GM12878 (cell line): ENCODE data around the gene CHPF2. TPM values are rescaled to one million over a fixed set of nuclear protein-coding genes. Genes with fewer than 3 reads are reported as not detected.
A peak's percentile ranks its signal among the peaks of the same experiment; 100 is the strongest.

Experiments
- SMC3 ChIP-seq: IDR thresholded peaks from 2 replicates; pipeline ENCODE4 v1.6.1; 2011; ENCODE audit warnings: low read length, improper control_type of control experiment, borderline replicate concordance
- SREBF1 ChIP-seq: IDR thresholded peaks from 2 replicates; pipeline ENCODE4 v1.6.1; 2012; ENCODE audit warnings: mild to moderate bottlenecking, low read length
- TARDBP ChIP-seq: IDR thresholded peaks from 2 replicates; pipeline ENCODE4 v1.6.1; 2016; ENCODE audit warnings: borderline replicate concordance
- microRNA counts: library from miRNA; unstranded; fragments of <30 nt; microRNA quantifications from one replicate; lab custom pipeline; 2016
- polyA plus RNA-seq, 11 experiments: library from polyadenylated mRNA; depleted of rRNA in 4 of 11; unstranded in 6 of 11; stranded (reverse) in 5 of 11; fragments of >200 nt; fragmentation: Nextera tagmentation in 4 of 11; fragmentation: Illumina TruSeq in 1 of 11; extraction: Ambion mirVana in 4 of 11; extraction: Trizol in 1 of 11; gene quantifications; 1 replicate in 1 of 11; 2 replicates in 10 of 11; pipeline versions ENCODE4 v1.2.1 to v1.2.3, GENCODE V29; 2011 to 2016; ENCODE audit warnings: inconsistent platforms in 2 of 11, missing spikeins in 2 of 11, low read depth in 1 of 11
- total RNA-seq, 4 experiments: library from RNA; depleted of rRNA in 3 of 4; stranded (reverse); fragments of >200 nt in 3 of 4; fragmentation: Illumina TruSeq in 1 of 4; extraction: Trizol in 1 of 4; gene quantifications; 2 replicates each; pipeline versions ENCODE4 v1.2.1 to v1.2.3, GENCODE V29; 2013 to 2021

CHPF2 gene
- total and polyA plus RNA-seq, 10 of the 15 experiments (the other 5 are each of a cell fraction or from before 2014, with no cell fraction given), result 0.23 to 33.1 (median 11.5) TPM

DNA sequence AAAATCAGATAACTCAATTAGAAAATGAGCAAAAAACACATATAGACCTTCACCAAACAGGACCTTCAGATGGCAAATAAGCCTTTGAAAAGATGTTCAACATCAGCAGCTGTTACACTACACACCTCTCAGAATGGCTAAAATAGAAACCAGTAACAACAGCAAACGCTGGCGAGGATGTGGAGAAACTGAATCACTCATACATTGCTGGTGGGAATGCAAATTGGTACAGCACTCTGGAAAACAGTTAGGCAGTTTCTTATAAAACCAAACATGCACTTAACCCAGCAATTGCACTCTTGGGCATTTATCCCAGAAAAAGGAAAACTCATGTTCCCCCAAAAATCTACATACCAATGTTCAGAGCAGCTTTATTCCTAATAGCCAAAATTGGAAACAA lies 53.9 kb downstream of the CHPF2 start (continued):
- TF ChIP-seq TARDBP (no peak), SMC3 (no peak), SREBF1 (no peak)

MicroRNA genes within 50 kb of the gene (microRNA counts, 767-probe panel; counts per million panel counts)
- microRNA hsa-miR-671-3p (lab: Ali Mortazavi, UCI), result 784 counts per million, percentile 18 among the panel's probes with 10 or more counts
- microRNA hsa-miR-671-5p (lab: Ali Mortazavi, UCI), result 55.3 counts per million

Other genes starting within 250 kb of the CHPF2 start
Only the 7 nearest of the 17 such genes appear.
- 20.7 and 24.7 TPM in 2 replicates for gene AGAP3, start 146.0 kb upstream of the CHPF2 start, total RNA-seq (2014; rRNA removed)
- 13.4 and 15.4 TPM in 2 replicates for gene AGAP3, start 146.0 kb upstream of the CHPF2 start, total RNA-seq (2014; rRNA removed; fragmentation: Illumina TruSeq; extraction: Trizol)
- gene AGAP3, start 146.0 kb upstream of the CHPF2 start, total RNA-seq (2021), result 62.9 and 68.1 TPM in 2 replicates
- 16.6 and 28.5 TPM in 2 replicates for gene AGAP3, start 146.0 kb upstream of the CHPF2 start, polyA plus RNA-seq (2011; rRNA removed)
- gene AGAP3, start 146.0 kb upstream of the CHPF2 start, polyA plus RNA-seq (2014; fragmentation: Illumina TruSeq; extraction: Trizol), result 7.2 and 16.0 TPM in 2 replicates
- gene AGAP3, start 146.0 kb upstream of the CHPF2 start, polyA plus RNA-seq (2014; fragmentation: Nextera tagmentation; extraction: Ambion mirVana), result 1 to 10 TPM; 1.8 to 4.7 TPM
- gene AGAP3, start 146.0 kb upstream of the CHPF2 start, polyA plus RNA-seq (2014; rRNA removed), result 39.8 and 40.5 TPM in 2 replicates
- gene AGAP3, start 146.0 kb upstream of the CHPF2 start, polyA plus RNA-seq (2016; fragmentation: Nextera tagmentation; extraction: Ambion mirVana), result 1 to 10 TPM; 8.5 to 9.0 TPM
- not detected in 2 replicates for gene GBX1, start 64.8 kb upstream of the CHPF2 start, total RNA-seq (2014; rRNA removed)
- not detected in 2 replicates for gene GBX1, start 64.8 kb upstream of the CHPF2 start, total RNA-seq (2014; rRNA removed; fragmentation: Illumina TruSeq; extraction: Trizol)
- gene GBX1, start 64.8 kb upstream of the CHPF2 start, total RNA-seq (2021), result not detected in 2 replicates
- not detected in 2 replicates for gene GBX1, start 64.8 kb upstream of the CHPF2 start, polyA plus RNA-seq (2011; rRNA removed)
- not detected in 2 replicates for gene GBX1, start 64.8 kb upstream of the CHPF2 start, polyA plus RNA-seq (2014; fragmentation: Illumina TruSeq; extraction: Trizol)
- gene GBX1, start 64.8 kb upstream of the CHPF2 start, polyA plus RNA-seq (2014; fragmentation: Nextera tagmentation; extraction: Ambion mirVana), result not detected
- gene GBX1, start 64.8 kb upstream of the CHPF2 start, polyA plus RNA-seq (2014; rRNA removed), result not detected in 2 replicates
- gene GBX1, start 64.8 kb upstream of the CHPF2 start, polyA plus RNA-seq (2016; fragmentation: Nextera tagmentation; extraction: Ambion mirVana), result not detected
- gene ASB10, start 45.2 kb upstream of the CHPF2 start, total RNA-seq (2014; rRNA removed), result not detected in 2 replicates
- gene ASB10, start 45.2 kb upstream of the CHPF2 start, total RNA-seq (2014; rRNA removed; fragmentation: Illumina TruSeq; extraction: Trizol), result not detected in 2 replicates
- gene ASB10, start 45.2 kb upstream of the CHPF2 start, total RNA-seq (2021), result not detected in 2 replicates
- gene ASB10, start 45.2 kb upstream of the CHPF2 start, polyA plus RNA-seq (2011; rRNA removed), result not detected in 2 replicates
- gene ASB10, start 45.2 kb upstream of the CHPF2 start, polyA plus RNA-seq (2014; fragmentation: Illumina TruSeq; extraction: Trizol), result not detected in 2 replicates
- not detected for gene ASB10, start 45.2 kb upstream of the CHPF2 start, polyA plus RNA-seq (2014; fragmentation: Nextera tagmentation; extraction: Ambion mirVana)
- gene ASB10, start 45.2 kb upstream of the CHPF2 start, polyA plus RNA-seq (2014; rRNA removed), result not detected in 2 replicates
- not detected for gene ASB10, start 45.2 kb upstream of the CHPF2 start, polyA plus RNA-seq (2016; fragmentation: Nextera tagmentation; extraction: Ambion mirVana)
- gene H2BK1, start 22.0 kb upstream of the CHPF2 start, total RNA-seq (2014; rRNA removed), result not detected in 2 replicates
- not detected in 2 replicates for gene H2BK1, start 22.0 kb upstream of the CHPF2 start, total RNA-seq (2014; rRNA removed; fragmentation: Illumina TruSeq; extraction: Trizol)
- 0.54 TPM in 1 of 2 replicates, not detected in the other for gene H2BK1, start 22.0 kb upstream of the CHPF2 start, total RNA-seq (2021)
- gene H2BK1, start 22.0 kb upstream of the CHPF2 start, polyA plus RNA-seq (2011; rRNA removed), result not detected in 2 replicates
- not detected in 2 replicates for gene H2BK1, start 22.0 kb upstream of the CHPF2 start, polyA plus RNA-seq (2014; fragmentation: Illumina TruSeq; extraction: Trizol)
- gene H2BK1, start 22.0 kb upstream of the CHPF2 start, polyA plus RNA-seq (2014; fragmentation: Nextera tagmentation; extraction: Ambion mirVana), result not detected
- not detected in 2 replicates for gene H2BK1, start 22.0 kb upstream of the CHPF2 start, polyA plus RNA-seq (2014; rRNA removed)
- gene H2BK1, start 22.0 kb upstream of the CHPF2 start, polyA plus RNA-seq (2016; fragmentation: Nextera tagmentation; extraction: Ambion mirVana), result not detected
- gene ABCF2, start 5.3 kb upstream of the CHPF2 start, total RNA-seq (2014; rRNA removed), result 59.4 and 59.8 TPM in 2 replicates
- 55.4 and 56.2 TPM in 2 replicates for gene ABCF2, start 5.3 kb upstream of the CHPF2 start, total RNA-seq (2014; rRNA removed; fragmentation: Illumina TruSeq; extraction: Trizol)
- gene ABCF2, start 5.3 kb upstream of the CHPF2 start, total RNA-seq (2021), result 52.8 and 58.1 TPM in 2 replicates
- gene ABCF2, start 5.3 kb upstream of the CHPF2 start, polyA plus RNA-seq (2011; rRNA removed), result 15.2 and 29.3 TPM in 2 replicates
- gene ABCF2, start 5.3 kb upstream of the CHPF2 start, polyA plus RNA-seq (2014; fragmentation: Illumina TruSeq; extraction: Trizol), result 62.1 and 76.3 TPM in 2 replicates
- 10 to 100 TPM; 39.6 to 50.9 TPM for gene ABCF2, start 5.3 kb upstream of the CHPF2 start, polyA plus RNA-seq (2014; fragmentation: Nextera tagmentation; extraction: Ambion mirVana)
- gene ABCF2, start 5.3 kb upstream of the CHPF2 start, polyA plus RNA-seq (2014; rRNA removed), result 49.5 and 54.5 TPM in 2 replicates
- 10 to 100 TPM; 63.9 to 65.8 TPM for gene ABCF2, start 5.3 kb upstream of the CHPF2 start, polyA plus RNA-seq (2016; fragmentation: Nextera tagmentation; extraction: Ambion mirVana)
- 0.11 TPM in 1 of 2 replicates, not detected in the other for gene SMARCD3, start 16.2 kb downstream of the CHPF2 start, total RNA-seq (2014; rRNA removed)
- gene SMARCD3, start 16.2 kb downstream of the CHPF2 start, total RNA-seq (2014; rRNA removed; fragmentation: Illumina TruSeq; extraction: Trizol), result 0.13 and 0.14 TPM in 2 replicates
- gene SMARCD3, start 16.2 kb downstream of the CHPF2 start, total RNA-seq (2021), result 0.51 and 1.4 TPM in 2 replicates
- gene SMARCD3, start 16.2 kb downstream of the CHPF2 start, polyA plus RNA-seq (2011; rRNA removed), result 0.17 and 0.18 TPM in 2 replicates
- 0.12 and 0.86 TPM in 2 replicates for gene SMARCD3, start 16.2 kb downstream of the CHPF2 start, polyA plus RNA-seq (2014; fragmentation: Illumina TruSeq; extraction: Trizol)
- under 1 TPM; 0.11 TPM for gene SMARCD3, start 16.2 kb downstream of the CHPF2 start, polyA plus RNA-seq (2014; fragmentation: Nextera tagmentation; extraction: Ambion mirVana)
- 0.34 and 0.63 TPM in 2 replicates for gene SMARCD3, start 16.2 kb downstream of the CHPF2 start, polyA plus RNA-seq (2014; rRNA removed)
- gene SMARCD3, start 16.2 kb downstream of the CHPF2 start, polyA plus RNA-seq (2016; fragmentation: Nextera tagmentation; extraction: Ambion mirVana), result under 1 TPM; 0.39 to 0.81 TPM
- 42.3 and 49.5 TPM in 2 replicates for gene NUB1, start 109.3 kb downstream of the CHPF2 start, total RNA-seq (2014; rRNA removed)
- gene NUB1, start 109.3 kb downstream of the CHPF2 start, total RNA-seq (2014; rRNA removed; fragmentation: Illumina TruSeq; extraction: Trizol), result 64.0 and 65.6 TPM in 2 replicates
- gene NUB1, start 109.3 kb downstream of the CHPF2 start, total RNA-seq (2021), result 37.1 and 37.5 TPM in 2 replicates
- gene NUB1, start 109.3 kb downstream of the CHPF2 start, polyA plus RNA-seq (2011; rRNA removed), result 58.0 and 106 TPM in 2 replicates
- gene NUB1, start 109.3 kb downstream of the CHPF2 start, polyA plus RNA-seq (2014; fragmentation: Illumina TruSeq; extraction: Trizol), result 102 and 177 TPM in 2 replicates
- gene NUB1, start 109.3 kb downstream of the CHPF2 start, polyA plus RNA-seq (2014; fragmentation: Nextera tagmentation; extraction: Ambion mirVana), result 10 to 100 TPM; 24.1 to 28.8 TPM
- gene NUB1, start 109.3 kb downstream of the CHPF2 start, polyA plus RNA-seq (2014; rRNA removed), result 37.4 and 49.1 TPM in 2 replicates
- gene NUB1, start 109.3 kb downstream of the CHPF2 start, polyA plus RNA-seq (2016; fragmentation: Nextera tagmentation; extraction: Ambion mirVana), result 10 to 100 TPM; 48.9 to 54.4 TPM